AG04449 (cell line): ENCODE results near the gene TUBGCP4.

Experiments
- CTCF ChIA-PET: fragments of 350-600 bp; formaldehyde crosslinking; extraction: SDS; loops from one replicate; lab custom pipeline; 2021; ENCODE audit warnings: antibody characterized with exemption; lab: Yijun Ruan, JAX
- POLR2A ChIA-PET: fragments of 400-600, 350-600 bp; formaldehyde crosslinking; extraction: SDS; loops from one replicate; lab custom pipeline; 2020; ENCODE audit warnings: antibody characterized with exemption, inconsistent platforms; lab: Yijun Ruan, JAX
- DNase-seq: peaks from one replicate; pipeline ENCODE4 v3.0.0-alpha.2; 2010; ENCODE audit warnings: low read depth, low spot score
- H3K4me3 ChIP-seq: 2 replicates; pipeline ENCODE4 v1.5.1; 2011; ENCODE audit warnings: low read depth, mild to moderate bottlenecking, control low read depth, low read length
- TF ChIP-seq, protein P1 (sequence below): IDR thresholded peaks from one replicate; pipeline ENCODE4 v1.5.1; 2011; ENCODE audit warnings: mild to moderate bottlenecking, moderate library complexity, low read length, control low read depth, inconsistent platforms; ENCODE audit not compliant: insufficient read depth; ENCODE audit errors: missing control alignments

TUBGCP4 gene

GRCh38 chr15:43429687-43430086 is 58.8 kb downstream of the TUBGCP4 start:
- no peak for DNase-seq
- ChIA-PET CTCF (interaction anchor here (1.9 kb wide), 1 partner anchor 11 kb away, joined by 7 read pairs; no protein-coding TSS in a partner anchor), POLR2A (no interaction called here)
- TF ChIP-seq, protein P1, sequence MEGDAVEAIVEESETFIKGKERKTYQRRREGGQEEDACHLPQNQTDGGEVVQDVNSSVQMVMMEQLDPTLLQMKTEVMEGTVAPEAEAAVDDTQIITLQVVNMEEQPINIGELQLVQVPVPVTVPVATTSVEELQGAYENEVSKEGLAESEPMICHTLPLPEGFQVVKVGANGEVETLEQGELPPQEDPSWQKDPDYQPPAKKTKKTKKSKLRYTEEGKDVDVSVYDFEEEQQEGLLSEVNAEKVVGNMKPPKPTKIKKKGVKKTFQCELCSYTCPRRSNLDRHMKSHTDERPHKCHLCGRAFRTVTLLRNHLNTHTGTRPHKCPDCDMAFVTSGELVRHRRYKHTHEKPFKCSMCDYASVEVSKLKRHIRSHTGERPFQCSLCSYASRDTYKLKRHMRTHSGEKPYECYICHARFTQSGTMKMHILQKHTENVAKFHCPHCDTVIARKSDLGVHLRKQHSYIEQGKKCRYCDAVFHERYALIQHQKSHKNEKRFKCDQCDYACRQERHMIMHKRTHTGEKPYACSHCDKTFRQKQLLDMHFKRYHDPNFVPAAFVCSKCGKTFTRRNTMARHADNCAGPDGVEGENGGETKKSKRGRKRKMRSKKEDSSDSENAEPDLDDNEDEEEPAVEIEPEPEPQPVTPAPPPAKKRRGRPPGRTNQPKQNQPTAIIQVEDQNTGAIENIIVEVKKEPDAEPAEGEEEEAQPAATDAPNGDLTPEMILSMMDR, result no peak
- no peak overlapping the region for H3K4me3 ChIP-seq

GRCh38 chr15:43433165-43433564 is 62.3 kb downstream of the TUBGCP4 start:
- CTCF ChIA-PET, result interaction anchor here (1.7 to 1.9 kb wide), 2 partner anchors 8 to 61 kb away, joined by 3 to 4 read pairs; no protein-coding TSS in a partner anchor
- no peak overlapping the region for H3K4me3 ChIP-seq
- POLR2A ChIA-PET, result no interaction called here
- TF ChIP-seq, protein P1, result no peak
- DNase-seq, result peak; percentile 16

DNA sequence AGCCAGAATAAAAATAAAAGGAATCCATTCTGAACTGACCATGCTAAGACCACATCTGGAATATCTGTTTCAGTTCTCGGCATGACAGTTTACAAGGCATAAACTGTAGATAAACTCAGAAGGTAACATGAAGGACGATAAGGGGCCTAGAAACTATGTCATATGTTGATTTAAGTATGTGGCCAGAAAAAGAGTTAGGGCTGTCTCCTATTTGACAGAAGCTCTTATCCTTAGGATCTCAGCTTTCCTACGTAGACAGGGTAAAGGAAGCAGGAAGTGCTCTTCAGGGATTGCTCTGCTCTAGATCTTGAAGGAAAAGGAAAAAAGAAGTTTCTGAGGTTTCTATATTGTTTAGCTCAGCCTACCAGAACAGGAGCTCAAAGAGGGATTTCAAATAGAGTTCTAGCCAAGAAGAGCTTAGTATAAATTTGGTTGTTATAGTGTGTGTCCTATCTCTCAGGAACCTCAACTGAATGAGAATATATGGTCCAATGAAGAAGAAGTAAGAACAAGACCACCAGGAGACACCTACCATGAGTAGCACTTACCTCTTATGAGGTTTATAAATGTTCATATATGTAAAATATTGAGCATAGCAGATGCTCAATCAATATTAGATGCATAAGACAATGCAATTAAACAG is 62.9 kb downstream of the TUBGCP4 start:
- TF ChIP-seq, protein P1, result no peak
- H3K4me3 ChIP-seq, result no peak overlapping the region
- POLR2A ChIA-PET, result no interaction called here
- no peak for DNase-seq
- CTCF ChIA-PET, result interaction anchor here (1.5 to 1.9 kb wide), 3 partner anchors 9 to 84 kb away, joined by 3 to 4 read pairs (median 3); no protein-coding TSS in a partner anchor

- POLR2A ChIA-PET, result no interaction called here
Measured at GRCh38 chr15:43434446-43434845, 63.5 kb downstream of the TUBGCP4 start.

DNA sequence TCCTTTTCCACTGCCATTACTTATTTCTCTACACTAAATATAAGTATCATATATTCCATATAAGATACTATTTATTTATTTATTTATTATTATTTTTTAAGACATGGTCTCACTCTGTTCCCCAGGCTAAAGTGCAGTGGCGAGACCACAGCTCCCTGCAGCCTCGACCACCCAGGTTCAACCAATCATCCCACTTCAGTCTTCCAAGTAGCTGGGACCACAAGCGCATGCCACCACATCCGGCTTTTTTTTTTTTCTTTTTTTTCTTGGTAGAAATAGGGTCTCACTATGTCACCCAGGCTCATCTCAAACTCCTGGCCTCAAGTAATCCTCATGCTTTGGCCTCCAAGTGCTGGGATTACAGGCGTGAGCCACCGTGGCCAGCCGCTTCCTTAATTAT is 65.5 kb downstream of the TUBGCP4 start:
- ChIA-PET CTCF (no interaction called here), POLR2A (no interaction called here)
- DNase-seq, result no peak
- TF ChIP-seq, protein P1, result no peak
- H3K4me3 ChIP-seq, result no peak overlapping the region

More at GRCh38 chr15:43434446-43434845, 63.5 kb downstream of the TUBGCP4 start:
- TF ChIP-seq, protein P1, result no peak
- CTCF ChIA-PET, result interaction anchor here (1.5 to 1.9 kb wide), 3 partner anchors 9 to 84 kb away, joined by 3 to 4 read pairs (median 3); no protein-coding TSS in a partner anchor
- no peak overlapping the region for H3K4me3 ChIP-seq
- no peak for DNase-seq

GRCh38 chr15:43439268-43439667 is 68.4 kb downstream of the TUBGCP4 start:
- no peak overlapping the region for H3K4me3 ChIP-seq
- ChIA-PET CTCF (interaction anchor here (0.6 to 3.7 kb wide), 6 partner anchors 22 to 331 kb away, joined by 3 to 22 read pairs (median 3); no protein-coding TSS in a partner anchor), POLR2A (no interaction called here)
- no peak for DNase-seq
- TF ChIP-seq, protein P1, result no peak
